ENCODE results near the gene UPK3B.
"Not testable (repeated sequence)": the region's sequence is repeated elsewhere in the genome, so short reads cannot be mapped to it uniquely, and the experiment has no call there.

GRCh38 chr7:76479628-76480027 lies 30.7 kb upstream of the UPK3B start:
- TF ChIP-seq, protein P1, sequence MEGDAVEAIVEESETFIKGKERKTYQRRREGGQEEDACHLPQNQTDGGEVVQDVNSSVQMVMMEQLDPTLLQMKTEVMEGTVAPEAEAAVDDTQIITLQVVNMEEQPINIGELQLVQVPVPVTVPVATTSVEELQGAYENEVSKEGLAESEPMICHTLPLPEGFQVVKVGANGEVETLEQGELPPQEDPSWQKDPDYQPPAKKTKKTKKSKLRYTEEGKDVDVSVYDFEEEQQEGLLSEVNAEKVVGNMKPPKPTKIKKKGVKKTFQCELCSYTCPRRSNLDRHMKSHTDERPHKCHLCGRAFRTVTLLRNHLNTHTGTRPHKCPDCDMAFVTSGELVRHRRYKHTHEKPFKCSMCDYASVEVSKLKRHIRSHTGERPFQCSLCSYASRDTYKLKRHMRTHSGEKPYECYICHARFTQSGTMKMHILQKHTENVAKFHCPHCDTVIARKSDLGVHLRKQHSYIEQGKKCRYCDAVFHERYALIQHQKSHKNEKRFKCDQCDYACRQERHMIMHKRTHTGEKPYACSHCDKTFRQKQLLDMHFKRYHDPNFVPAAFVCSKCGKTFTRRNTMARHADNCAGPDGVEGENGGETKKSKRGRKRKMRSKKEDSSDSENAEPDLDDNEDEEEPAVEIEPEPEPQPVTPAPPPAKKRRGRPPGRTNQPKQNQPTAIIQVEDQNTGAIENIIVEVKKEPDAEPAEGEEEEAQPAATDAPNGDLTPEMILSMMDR (conservative IDR thresholded peaks at IDR 0.05; ENCODE audit: low read length): not testable (repeated sequence)
- TF ChIP-seq EZH2phosphoT487 (IDR thresholded peaks at IDR 0.05; ENCODE audit: borderline replicate concordance, low read depth, low read length): not testable (repeated sequence)

Measured in OCI-LY7 (cell line).